NCI-H1694 (cell line): ENCODE data around the gene GPR146.

Experiments used
- DNase-seq: peaks from one replicate; lab custom pipeline; 2025; lab: John Stamatoyannopoulos, UW

Gene GPR146

GRCh38 chr7:1078519-1078918, 34.2 kb downstream of the GPR146 start:
- no peak for DNase-seq

GRCh38 chr7:1078985-1079384, 34.6 kb downstream of the GPR146 start:
- DNase-seq, result no peak

GRCh38 chr7:1079546-1079945, 35.2 kb downstream of the GPR146 start:
- DNase-seq, result no peak

- DNase-seq, result no peak
Measured at GRCh38 chr7:1080252-1080920, 36.0 kb downstream of the GPR146 start.

- DNase-seq, result no peak
Measured at GRCh38 chr7:1080921-1081255, 36.5 kb downstream of the GPR146 start.

GRCh38 chr7:1081336-1081735, 37.0 kb downstream of the GPR146 start:
- no peak for DNase-seq

- DNase-seq, result no peak
Measured at GRCh38 chr7:1081931-1082401, 37.6 kb downstream of the GPR146 start.

GRCh38 chr7:1083729-1084657, 39.6 kb downstream of the GPR146 start:
- DNase-seq, result no peak

- no peak for DNase-seq
Measured at GRCh38 chr7:1085266-1085665, 40.9 kb downstream of the GPR146 start.

GRCh38 chr7:1085910-1086421, 41.6 kb downstream of the GPR146 start:
- DNase-seq, result no peak

GRCh38 chr7:1086588-1087464, 42.5 kb downstream of the GPR146 start:
- peak; percentile 39 for DNase-seq

- DNase-seq, result no peak
Measured at GRCh38 chr7:1087465-1087814, 43.1 kb downstream of the GPR146 start.

GRCh38 chr7:1087952-1088920, 43.9 kb downstream of the GPR146 start, which contains the start of gene GPER1:
TSS of gene GPER1 (plus strand) at chr7:1088113. CDS start at chr7:1091729, 3,616 bp downstream.
- DNase-seq, result no peak

GRCh38 chr7:1090236-1090635, 45.9 kb downstream of the GPR146 start:
- DNase-seq, result no peak

- DNase-seq, result no peak
Measured at GRCh38 chr7:1090686-1091643, 46.6 kb downstream of the GPR146 start.

- DNase-seq, result no peak
Measured at GRCh38 chr7:1091644-1092027, 47.3 kb downstream of the GPR146 start.

- DNase-seq, result no peak
Measured at GRCh38 chr7:1092161-1092632, 47.9 kb downstream of the GPR146 start.

- no peak for DNase-seq
Measured at GRCh38 chr7:1092806-1093501, 48.6 kb downstream of the GPR146 start.

- no peak for DNase-seq
Measured at GRCh38 chr7:1093502-1093843, 49.1 kb downstream of the GPR146 start.
